ENCODE results near the gene PCDHGB6. TPM values are rescaled to one million over a fixed set of nuclear protein-coding genes. Genes with fewer than 3 reads are reported as not detected.

The PCDHGB6 gene
- total RNA-seq, 3 donors from 2014 or later = 8.8 to 12.8 (median 10.8) TPM

- TF ChIP-seq CTCF (IDR thresholded peaks at IDR 0.05) (peak in 1 of 3 donors; percentile 8), POLR2A (IDR thresholded peaks at IDR 0.05) (no peak)
- DNase-seq (ENCODE audit: low spot score in 2 of 2) = no peak
- H3K4me3 ChIP-seq = peak within 1 kb of the TSS in 2 of 3 donors; percentile 31 to 51
- H3K9me3 ChIP-seq = peaks cover 86 to 98% of the 10 kb centered on the region in 2 donors
- H3K27me3 ChIP-seq = no peaks in the 10 kb centered on the region
- intact Hi-C loops (cut with DNase I; ENCODE audit: low total_unique reads) = no loop called here
- H3K36me3 ChIP-seq = no peaks in the 10 kb centered on the region
- no peak within 1 kb of the TSS for H3K27ac ChIP-seq
- no peaks in the 10 kb centered on the region for H3K4me1 ChIP-seq
Measured at GRCh38 chr5:141363952-141364660, 43.7 kb upstream of the PCDHGB6 start, which contains the start of gene PCDHGA5. PCDHGA5 (plus strand) TSS chr5:141364162; CDS start chr5:141364331, 169 bp downstream.

GRCh38 chr5:141366016-141366896, 41.6 kb upstream of the PCDHGB6 start:
- TF ChIP-seq CTCF (IDR thresholded peaks at IDR 0.05) (no peak), POLR2AphosphoS5 (IDR thresholded peaks at IDR 0.05) (no peak), POLR2A (IDR thresholded peaks at IDR 0.05) (no peak)
- Histone ChIP-seq H3K9me3 (peaks cover 81 to 98% of the 10 kb centered on the region in 2 donors), H3K4me1 (no peaks in the 10 kb centered on the region), H3K36me3 (no peaks in the 10 kb centered on the region), H3K4me3 (peak overlapping the region in 1 of 3 donors; percentile 38), H3K27ac (no peak overlapping the region), H3K27me3 (no peaks in the 10 kb centered on the region)
- intact Hi-C loops (cut with DNase I; ENCODE audit: low total_unique reads) = no loop called here
- DNase-seq (ENCODE audit: low spot score in 2 of 2) = no peak

GRCh38 chr5:141369994-141370848, 37.6 kb upstream of the PCDHGB6 start, which contains the start of gene PCDHGB3:
PCDHGB3 (plus strand) TSS chr5:141370242; CDS start chr5:141370395, 153 bp downstream.
- no peak for TF ChIP-seq CTCF (IDR thresholded peaks at IDR 0.05)
- TF ChIP-seq POLR2A (IDR thresholded peaks at IDR 0.05) = no peak
- no peak for TF ChIP-seq POLR2AphosphoS5 (IDR thresholded peaks at IDR 0.05)
- Histone ChIP-seq H3K27ac (no peak within 1 kb of the TSS), H3K27me3 (no peaks in the 10 kb centered on the region), H3K9me3 (peaks cover 87 to 100% of the 10 kb centered on the region in 2 donors), H3K36me3 (no peaks in the 10 kb centered on the region), H3K4me1 (no peaks in the 10 kb centered on the region), H3K4me3 (peak within 1 kb of the TSS; percentile 15 to 34 (median 17))
- DNase-seq (ENCODE audit: low spot score in 2 of 2) = no peak
- intact Hi-C loops (cut with DNase I; ENCODE audit: low total_unique reads) = no loop called here

- peaks cover 87 to 99% of the 10 kb centered on the region in 2 donors for H3K9me3 ChIP-seq
- DNase-seq (ENCODE audit: low spot score in 2 of 2) = no peak
- intact Hi-C loops (cut with DNase I; ENCODE audit: low total_unique reads) = no loop called here
Measured at GRCh38 chr5:141371572-141372475, 36.0 kb upstream of the PCDHGB6 start.

More at GRCh38 chr5:141371572-141372475, 36.0 kb upstream of the PCDHGB6 start:
- Histone ChIP-seq H3K27ac (no peak overlapping the region), H3K36me3 (no peaks in the 10 kb centered on the region), H3K27me3 (no peaks in the 10 kb centered on the region), H3K4me3 (peak overlapping the region in 1 of 3 donors; percentile 9), H3K4me1 (no peaks in the 10 kb centered on the region)
- TF ChIP-seq POLR2AphosphoS5 (IDR thresholded peaks at IDR 0.05) (no peak), CTCF (IDR thresholded peaks at IDR 0.05) (no peak), POLR2A (IDR thresholded peaks at IDR 0.05) (no peak)
